ENCODE results near the gene GRB2.
"Not testable (repeated sequence)": the region's sequence is repeated elsewhere in the genome, so short reads cannot be mapped to it uniquely, and the experiment has no call there.

- TF ChIP-seq EZH2 (IDR thresholded peaks at IDR 0.05; ENCODE audit: low read depth, unreplicated experiment); JUNB (IDR thresholded peaks at IDR 0.05; ENCODE audit: unreplicated experiment); POLR2AphosphoS5 (IDR thresholded peaks at IDR 0.05; ENCODE audit: low read depth); CTCF (conservative IDR thresholded peaks at IDR 0.05; ENCODE audit: low read depth in 2 of 2); REST (IDR thresholded peaks at IDR 0.05; ENCODE audit: unreplicated experiment); CREB1 (CRISPR knock-in tag; IDR thresholded peaks at IDR 0.05; ENCODE audit: low read depth); EZH2phosphoT487 (IDR thresholded peaks at IDR 0.05; ENCODE audit: unreplicated experiment); ZNF462 (CRISPR knock-in tag; IDR thresholded peaks at IDR 0.05): not testable (repeated sequence)
These were observed 112.5 kb downstream of the GRB2 start for GRCh38 chr17:75292810-75293448.

All from GM23338 (cell line).